Activated CD8-positive, alpha-beta memory T cell treated with anti-CD3 and anti-CD28 coated beads for 4 hours (primary cell): ENCODE results near the gene BRCA1.
"Not testable (repeated sequence)": the region's sequence is repeated elsewhere in the genome, so short reads cannot be mapped to it uniquely, and the experiment has no call there.

Experiments used
- DNase-seq, 2 donors: peaks; one replicate each; pipeline ENCODE4 v3.0.0-alpha.2; 2020; ENCODE audit warnings: low read depth in 2 of 2

BRCA1 gene

DNA sequence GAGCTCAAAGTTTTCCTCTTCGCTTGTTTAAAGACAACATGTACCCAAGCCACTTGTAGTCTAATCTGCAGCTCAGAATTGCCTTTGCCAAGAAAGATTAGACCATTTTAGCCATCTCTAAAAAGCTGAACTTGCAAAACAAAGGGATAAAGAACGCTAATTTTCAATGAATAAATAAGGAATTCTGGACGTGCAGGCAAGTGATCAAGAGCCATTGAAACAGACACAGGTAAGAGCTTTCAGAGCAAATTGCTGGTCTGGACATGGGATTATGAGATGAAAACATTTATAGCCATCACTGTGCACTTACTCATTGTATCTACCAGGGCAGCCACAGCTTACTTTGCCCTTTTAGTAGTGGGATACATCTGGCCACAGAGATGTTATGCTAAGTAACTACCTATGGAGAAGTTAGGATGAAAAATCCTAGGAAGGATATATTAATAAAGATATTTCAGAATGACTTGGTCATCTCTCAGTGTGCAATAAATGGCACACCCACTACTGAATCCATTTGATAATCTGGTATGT is 55.7 kb downstream of the BRCA1 start:
- no peak for DNase-seq

DNA sequence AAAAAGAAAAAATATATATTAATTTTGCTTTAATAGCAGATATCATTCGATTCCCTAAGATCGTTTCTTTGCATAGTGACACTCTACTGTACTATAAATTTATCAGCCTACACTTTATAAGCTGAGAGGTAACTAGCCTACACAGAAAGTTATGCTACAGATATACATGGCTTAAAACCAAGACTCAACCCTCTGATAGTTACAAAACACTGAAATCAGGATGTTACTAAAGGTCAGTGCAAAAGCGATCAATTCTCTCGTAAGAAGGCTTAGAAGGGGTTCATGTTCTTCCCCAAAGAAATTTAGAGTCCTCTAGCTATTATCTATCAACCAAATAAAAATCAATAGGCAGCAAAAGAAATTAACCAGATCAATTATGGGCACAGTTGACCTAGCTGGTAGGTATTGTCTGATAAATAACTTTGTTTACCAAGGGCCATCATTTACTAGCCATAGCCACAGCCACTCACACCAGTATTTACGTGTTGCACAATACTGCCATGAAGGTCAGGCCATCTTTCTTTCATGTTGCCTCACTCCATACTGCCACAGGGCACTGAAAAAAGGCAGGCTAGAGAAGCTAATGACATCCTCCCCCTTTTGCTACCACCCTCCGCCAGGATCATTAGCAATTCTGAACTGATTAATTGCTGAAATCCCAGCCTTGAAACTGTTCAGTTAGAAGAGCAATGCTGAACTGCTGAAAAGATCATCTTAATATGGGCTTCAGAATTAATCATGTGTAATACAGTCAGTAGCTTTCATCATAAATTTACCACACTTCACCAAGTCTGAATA is 56.4 kb downstream of the BRCA1 start:
- DNase-seq: no peak

DNA sequence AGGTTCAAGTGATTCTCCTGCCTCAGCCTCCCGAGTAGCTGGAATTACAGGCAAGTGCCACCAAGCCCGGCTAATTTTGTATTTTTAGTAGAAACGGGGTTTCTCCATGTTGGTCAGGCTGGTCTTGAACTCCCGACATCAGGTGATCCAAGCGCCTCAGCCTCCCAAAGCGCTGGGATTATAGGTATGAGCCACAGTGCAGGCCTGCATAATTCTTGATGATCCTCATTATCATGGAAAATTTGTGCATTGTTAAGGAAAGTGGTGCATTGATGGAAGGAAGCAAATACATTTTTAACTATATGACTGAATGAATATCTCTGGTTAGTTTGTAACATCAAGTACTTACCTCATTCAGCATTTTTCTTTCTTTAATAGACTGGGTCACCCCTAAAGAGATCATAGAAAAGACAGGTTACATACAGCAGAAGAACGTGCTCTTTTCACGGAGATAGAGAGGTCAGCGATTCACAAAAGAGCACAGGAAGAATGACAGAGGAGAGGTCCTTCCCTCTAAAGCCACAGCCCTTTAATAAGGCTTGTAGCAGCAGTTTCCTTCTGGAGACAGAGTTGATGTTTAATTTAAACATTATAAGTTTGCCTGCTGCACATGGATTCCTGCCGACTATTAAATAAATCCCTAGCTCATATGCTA is 62.1 kb downstream of the BRCA1 start:
- no peak for DNase-seq

DNA sequence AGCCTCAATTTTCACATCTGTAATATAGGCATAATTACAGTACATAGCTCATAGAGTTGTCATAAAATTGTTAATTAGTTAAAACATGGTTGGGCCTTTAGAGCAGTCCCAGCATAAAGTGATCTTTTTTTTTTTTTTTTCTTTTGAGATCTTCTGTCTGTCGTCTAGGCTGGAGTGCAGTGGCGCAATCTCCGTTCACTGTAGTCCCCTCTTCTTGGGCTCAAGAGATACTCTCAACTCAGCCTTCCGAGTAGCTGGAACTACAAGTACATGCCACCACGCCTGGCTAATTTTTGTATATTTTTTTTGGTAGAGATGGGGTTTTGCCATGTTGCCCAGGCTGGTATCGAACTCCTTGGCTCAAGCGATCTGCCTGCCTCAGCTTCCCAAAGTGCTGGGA is 69.1 kb downstream of the BRCA1 start:
- no peak for DNase-seq

- not testable (repeated sequence) for DNase-seq
Measured at GRCh38 chr17:43053008-43053407, 72.2 kb downstream of the BRCA1 start.

DNA sequence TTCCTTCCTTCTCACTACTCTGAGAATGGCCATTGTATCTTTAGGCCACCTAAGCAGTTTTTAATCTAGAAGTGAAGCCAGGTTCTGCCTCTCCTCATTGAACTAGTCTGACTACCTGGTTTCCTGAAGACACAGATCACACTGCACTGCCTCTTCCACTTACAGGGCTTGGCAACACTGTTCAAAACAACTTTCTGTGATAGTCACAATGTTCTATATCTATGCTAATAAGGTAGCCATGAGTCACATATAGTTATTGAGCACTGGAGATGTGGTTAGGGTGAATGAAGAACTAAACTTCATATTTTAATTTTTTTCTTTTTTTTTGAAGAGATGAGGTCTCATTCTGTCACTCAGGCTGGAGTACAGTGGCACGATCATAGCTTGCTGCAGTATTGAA is 73.2 kb downstream of the BRCA1 start:
- no peak for DNase-seq

DNA sequence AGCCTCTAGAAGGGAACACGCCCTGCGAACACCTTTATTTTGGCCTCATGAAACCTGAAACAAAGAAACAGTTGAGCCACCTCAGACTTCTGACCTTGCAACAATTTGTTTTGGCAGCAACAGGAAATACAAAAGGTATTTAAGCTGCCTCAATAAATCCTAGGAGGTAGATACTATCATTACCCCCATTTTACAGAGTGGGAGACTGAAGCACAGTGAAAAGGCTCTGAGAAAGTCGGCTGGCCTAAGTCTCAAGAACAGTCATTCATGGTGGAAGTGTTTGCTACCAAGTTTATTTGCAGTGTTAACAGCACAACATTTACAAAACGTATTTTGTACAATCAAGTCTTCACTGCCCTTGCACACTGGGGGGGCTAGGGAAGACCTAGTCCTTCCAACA is 81.1 kb downstream of the BRCA1 start:
- no peak for DNase-seq

- DNase-seq: no peak
Measured at GRCh38 chr17:43043307-43043706, 81.9 kb downstream of the BRCA1 start.

DNA sequence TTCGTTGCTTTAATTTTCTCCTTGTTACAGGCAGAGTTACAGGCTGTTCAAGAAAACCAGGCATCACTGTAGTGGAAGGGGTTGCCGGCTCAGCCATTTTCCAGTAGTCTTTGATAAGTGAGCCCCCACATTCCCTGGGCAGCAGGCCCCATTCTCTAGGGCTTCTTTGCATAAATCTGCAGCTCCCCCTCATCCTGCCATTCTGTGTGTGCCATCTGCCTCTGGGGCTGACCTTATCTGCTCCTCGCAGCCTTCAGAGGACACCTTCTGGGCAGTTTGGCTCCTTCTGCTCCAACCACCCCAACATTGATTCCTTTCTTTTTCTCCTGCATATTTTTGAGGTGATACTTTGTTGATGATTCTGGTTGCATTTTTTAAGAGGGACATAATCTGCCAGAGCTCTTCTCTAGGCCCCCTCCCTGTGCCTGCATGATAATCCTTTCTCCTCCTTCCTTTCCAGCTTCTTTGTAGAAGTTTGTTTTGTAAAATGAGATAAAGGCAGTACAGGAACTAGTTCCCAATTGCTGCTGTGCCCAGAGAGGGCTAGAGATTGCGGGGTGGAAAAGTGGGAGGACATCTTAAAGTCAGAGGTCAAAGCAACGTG is 83.0 kb downstream of the BRCA1 start:
- DNase-seq: no peak

- DNase-seq: no peak
Measured at GRCh38 chr17:43040655-43041054, 84.5 kb downstream of the BRCA1 start.

DNA sequence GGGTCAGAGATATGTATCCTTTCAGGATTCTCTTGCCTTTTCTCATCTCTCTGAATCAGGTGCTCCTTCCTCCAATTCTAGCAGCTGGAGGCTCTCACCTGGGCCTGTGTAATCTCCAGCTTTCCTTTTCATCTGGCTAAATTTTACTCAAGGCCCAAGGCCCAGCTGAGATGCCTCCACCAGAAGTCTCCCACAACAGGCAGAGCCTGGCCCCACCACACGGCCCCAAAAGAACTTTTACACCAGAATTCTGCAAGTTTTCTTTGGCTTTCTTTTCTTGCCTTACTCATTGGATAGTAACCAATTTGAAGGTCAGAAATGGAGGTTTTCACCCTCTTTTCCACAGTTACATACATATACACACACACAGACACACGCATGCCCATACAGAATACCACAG is 85.5 kb downstream of the BRCA1 start:
- no peak for DNase-seq

GRCh38 chr17:43034894-43035293 is 90.3 kb downstream of the BRCA1 start:
- DNase-seq: no peak

GRCh38 chr17:43033948-43034881 is 90.9 kb downstream of the BRCA1 start:
- DNase-seq: no peak

- no peak for DNase-seq
Measured at GRCh38 chr17:43031666-43032065, 93.5 kb downstream of the BRCA1 start.

- no peak for DNase-seq
Measured at GRCh38 chr17:43030137-43030767, 94.9 kb downstream of the BRCA1 start.

- DNase-seq: no peak
Measured at GRCh38 chr17:43028221-43028861, 96.8 kb downstream of the BRCA1 start.

- no peak for DNase-seq
Measured at GRCh38 chr17:43027091-43028032, 97.8 kb downstream of the BRCA1 start.

GRCh38 chr17:43026595-43026994 is 98.6 kb downstream of the BRCA1 start:
- no peak for DNase-seq

GRCh38 chr17:43025766-43026537 is 99.2 kb downstream of the BRCA1 start:
- DNase-seq: no peak
